ENCODE data around the gene PLCH1.

Gene PLCH1

DNA sequence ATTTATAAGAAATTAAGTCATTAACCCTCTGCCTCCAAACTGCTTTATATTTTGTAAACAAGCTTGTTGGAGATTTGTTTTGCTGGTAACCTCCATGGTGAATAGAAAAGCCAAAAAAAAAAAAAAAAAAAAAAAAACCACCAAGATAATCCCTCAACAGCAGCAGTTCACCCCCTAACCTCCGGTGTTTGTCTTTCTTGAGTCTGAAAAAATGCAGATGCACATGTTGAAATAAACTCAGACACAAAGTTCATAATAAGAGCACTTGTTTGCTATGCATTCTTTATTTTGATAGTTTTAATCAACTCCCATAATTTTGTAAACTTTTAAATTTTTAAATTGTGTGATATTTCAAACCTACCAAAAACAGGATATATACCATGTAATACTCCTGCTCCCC lies 1.8 kb upstream of the PLCH1 start:
- no peak for DNase-seq (ENCODE audit: extremely low read depth, low read depth)
- no peak overlapping the region for H3K4me3 ChIP-seq (replicated peaks; ENCODE audit: low read depth, low read length)
- TF ChIP-seq CTCF (IDR thresholded peaks at IDR 0.05; ENCODE audit: low read depth, low read length, missing control alignments): no peak

GRCh38 chr3:155745795-155746550 lies 1.1 kb upstream of the PLCH1 start:
- DNase-seq (ENCODE audit: extremely low read depth, low read depth): no peak
- no peak for TF ChIP-seq CTCF (IDR thresholded peaks at IDR 0.05; ENCODE audit: low read depth, low read length, missing control alignments)
- H3K4me3 ChIP-seq (replicated peaks; ENCODE audit: low read depth, low read length): no peak overlapping the region

DNA sequence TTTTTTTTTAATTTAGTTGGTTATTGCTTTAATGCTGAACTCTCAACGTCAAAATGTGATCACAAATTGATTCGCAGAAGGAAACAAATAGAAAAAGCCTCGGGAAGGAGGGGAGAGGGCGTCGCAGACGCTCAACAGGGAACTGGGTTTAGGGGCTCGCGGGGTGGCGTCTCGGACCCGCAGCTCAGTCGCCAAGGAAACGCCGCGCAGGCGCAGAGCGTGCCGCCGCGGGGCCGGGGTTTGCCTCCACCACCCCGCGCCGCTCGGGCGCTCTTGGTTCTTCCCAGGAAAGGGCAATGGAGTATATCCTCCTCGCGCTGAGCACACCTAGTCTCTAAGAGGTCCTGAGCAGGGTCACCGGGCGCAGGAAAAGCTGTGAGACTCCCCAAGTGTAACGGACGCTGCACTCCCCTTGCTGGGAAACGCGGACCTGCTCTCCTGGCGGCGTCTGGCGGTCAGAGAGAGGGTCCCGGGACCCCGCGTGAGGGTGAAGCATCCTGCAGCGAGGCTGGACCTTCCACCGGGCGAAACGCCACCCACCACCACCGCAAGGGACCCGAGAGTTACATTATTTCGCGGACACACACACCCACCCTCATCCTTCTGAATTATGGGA lies 753 bp downstream of the PLCH1 start:
- H3K4me3 ChIP-seq (replicated peaks; ENCODE audit: low read depth, low read length): peak overlapping the region; percentile 70
- no peak for TF ChIP-seq CTCF (IDR thresholded peaks at IDR 0.05; ENCODE audit: low read depth, low read length, missing control alignments)
- DNase-seq (ENCODE audit: extremely low read depth, low read depth): no peak

GRCh38 chr3:155743606-155744005 lies 1.3 kb downstream of the PLCH1 start:
- no peak for DNase-seq (ENCODE audit: extremely low read depth, low read depth)
- peak overlapping the region; percentile 70 for H3K4me3 ChIP-seq (replicated peaks; ENCODE audit: low read depth, low read length)
- no peak for TF ChIP-seq CTCF (IDR thresholded peaks at IDR 0.05; ENCODE audit: low read depth, low read length, missing control alignments)

GRCh38 chr3:155742349-155742965 lies 2.4 kb downstream of the PLCH1 start:
- DNase-seq (ENCODE audit: extremely low read depth, low read depth): no peak
- TF ChIP-seq CTCF (IDR thresholded peaks at IDR 0.05; ENCODE audit: low read depth, low read length, missing control alignments): no peak
- no peak overlapping the region for H3K4me3 ChIP-seq (replicated peaks; ENCODE audit: low read depth, low read length)

- no peak for DNase-seq (ENCODE audit: extremely low read depth, low read depth)
- H3K4me3 ChIP-seq (replicated peaks; ENCODE audit: low read depth, low read length): no peak overlapping the region
- no peak for TF ChIP-seq CTCF (IDR thresholded peaks at IDR 0.05; ENCODE audit: low read depth, low read length, missing control alignments)
Observed at GRCh38 chr3:155741603-155742002, 3.3 kb downstream of the PLCH1 start.

All from HFF-Myc (cell line).